NCI-H748 (cell line): ENCODE data around the gene CRYBA1.
"Not testable (repeated sequence)": the region's sequence is repeated elsewhere in the genome, so short reads cannot be mapped to it uniquely, and the experiment has no call there.

Experiments used
- DNase-seq: peaks from one replicate; lab custom pipeline; 2025; ENCODE audit not compliant: unreplicated experiment; lab: John Stamatoyannopoulos, UW

The CRYBA1 gene

GRCh38 chr17:29237476-29238132 lies 9.1 kb upstream of the CRYBA1 start:
- DNase-seq: no peak

- DNase-seq: no peak
Observed at GRCh38 chr17:29238133-29238850, 8.4 kb upstream of the CRYBA1 start.

GRCh38 chr17:29240477-29240876 lies 6.2 kb upstream of the CRYBA1 start:
- DNase-seq: no peak

GRCh38 chr17:29240968-29241963 lies 5.4 kb upstream of the CRYBA1 start:
- DNase-seq: no peak

GRCh38 chr17:29242051-29242450 lies 4.6 kb upstream of the CRYBA1 start:
- DNase-seq: no peak

GRCh38 chr17:29242790-29243189 lies 3.9 kb upstream of the CRYBA1 start:
- DNase-seq: no peak

- DNase-seq: peak; percentile 22
Observed at GRCh38 chr17:29243792-29244191, 2.9 kb upstream of the CRYBA1 start.

- DNase-seq: no peak
Observed at GRCh38 chr17:29245401-29245800, 1.3 kb upstream of the CRYBA1 start.

GRCh38 chr17:29247219-29247618 lies 560 bp downstream of the CRYBA1 start:
- no peak for DNase-seq

GRCh38 chr17:29248845-29249244 lies 2.2 kb downstream of the CRYBA1 start:
- no peak for DNase-seq

- no peak for DNase-seq
Observed at GRCh38 chr17:29250666-29251065, 4.0 kb downstream of the CRYBA1 start.

GRCh38 chr17:29251184-29251583 lies 4.5 kb downstream of the CRYBA1 start:
- DNase-seq: no peak

- DNase-seq: no peak
Observed at GRCh38 chr17:29252101-29252791, 5.6 kb downstream of the CRYBA1 start.

- DNase-seq: no peak
Observed at GRCh38 chr17:29253037-29253436, 6.4 kb downstream of the CRYBA1 start.

GRCh38 chr17:29255926-29256522 lies 9.4 kb downstream of the CRYBA1 start:
- no peak for DNase-seq

GRCh38 chr17:29256735-29257466 lies 10.2 kb downstream of the CRYBA1 start:
- no peak for DNase-seq

- no peak for DNase-seq
Observed at GRCh38 chr17:29257756-29258155, 11.1 kb downstream of the CRYBA1 start.

- DNase-seq: no peak
Observed at GRCh38 chr17:29263916-29264315, 17.3 kb downstream of the CRYBA1 start.

GRCh38 chr17:29271980-29272379 lies 25.3 kb downstream of the CRYBA1 start:
- DNase-seq: not testable (repeated sequence)

- DNase-seq: no peak
Observed at GRCh38 chr17:29273924-29274323, 27.3 kb downstream of the CRYBA1 start.
